HG03045 (cell line): ENCODE measurements around the gene CFAP99.
"Not testable (repeated sequence)": the region's sequence is repeated elsewhere in the genome, so short reads cannot be mapped to it uniquely, and the experiment has no call there.

Experiments
- ATAC-seq: cut with Tn5 transposase; IDR thresholded peaks from one replicate; pipeline ENCODE4 v1.9.1; 2021; ENCODE audit warnings: mild to moderate bottlenecking, moderate library complexity; ENCODE audit not compliant: unreplicated experiment

Gene CFAP99

DNA sequence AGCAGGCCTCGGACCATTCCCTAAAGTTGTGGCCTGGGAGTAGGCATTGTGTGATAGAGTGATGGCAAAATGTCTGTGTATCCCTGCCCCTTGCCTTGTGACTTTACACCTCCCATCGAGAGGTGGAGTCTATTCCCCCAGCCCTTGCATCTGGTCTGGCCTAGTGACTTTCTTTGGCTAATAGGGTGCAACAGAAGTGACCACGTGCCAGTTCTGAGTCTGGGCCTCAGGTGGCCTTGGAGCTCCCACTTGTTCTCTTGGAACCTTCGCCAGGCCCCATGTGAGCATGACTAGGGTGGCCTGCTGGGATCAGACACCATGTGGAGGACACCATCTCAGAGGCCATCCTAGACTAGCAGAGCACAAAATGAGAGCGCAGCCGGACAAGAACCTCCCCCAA lies 46.3 kb downstream of the CFAP99 start:
- no peak for ATAC-seq

DNA sequence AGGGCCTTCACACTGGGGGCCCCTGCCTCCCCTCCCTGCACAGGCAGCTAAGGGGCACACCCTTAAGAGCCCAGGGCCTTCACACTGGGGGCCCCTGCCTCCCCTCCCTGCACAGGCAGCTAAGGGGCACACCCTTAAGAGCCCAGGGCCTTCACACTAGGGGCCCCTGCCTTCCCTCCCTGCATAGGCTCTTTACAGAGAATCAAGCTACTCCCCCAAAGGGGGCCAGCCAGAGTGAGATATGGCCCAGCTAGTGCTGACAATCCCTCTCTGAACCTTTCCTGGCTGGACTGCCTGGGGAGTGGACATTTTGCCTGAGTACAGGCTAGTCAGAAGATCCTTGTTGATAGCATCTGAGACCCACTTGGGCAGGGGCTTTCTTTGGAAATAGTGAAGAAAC lies 46.8 kb downstream of the CFAP99 start:
- ATAC-seq = not testable (repeated sequence)

DNA sequence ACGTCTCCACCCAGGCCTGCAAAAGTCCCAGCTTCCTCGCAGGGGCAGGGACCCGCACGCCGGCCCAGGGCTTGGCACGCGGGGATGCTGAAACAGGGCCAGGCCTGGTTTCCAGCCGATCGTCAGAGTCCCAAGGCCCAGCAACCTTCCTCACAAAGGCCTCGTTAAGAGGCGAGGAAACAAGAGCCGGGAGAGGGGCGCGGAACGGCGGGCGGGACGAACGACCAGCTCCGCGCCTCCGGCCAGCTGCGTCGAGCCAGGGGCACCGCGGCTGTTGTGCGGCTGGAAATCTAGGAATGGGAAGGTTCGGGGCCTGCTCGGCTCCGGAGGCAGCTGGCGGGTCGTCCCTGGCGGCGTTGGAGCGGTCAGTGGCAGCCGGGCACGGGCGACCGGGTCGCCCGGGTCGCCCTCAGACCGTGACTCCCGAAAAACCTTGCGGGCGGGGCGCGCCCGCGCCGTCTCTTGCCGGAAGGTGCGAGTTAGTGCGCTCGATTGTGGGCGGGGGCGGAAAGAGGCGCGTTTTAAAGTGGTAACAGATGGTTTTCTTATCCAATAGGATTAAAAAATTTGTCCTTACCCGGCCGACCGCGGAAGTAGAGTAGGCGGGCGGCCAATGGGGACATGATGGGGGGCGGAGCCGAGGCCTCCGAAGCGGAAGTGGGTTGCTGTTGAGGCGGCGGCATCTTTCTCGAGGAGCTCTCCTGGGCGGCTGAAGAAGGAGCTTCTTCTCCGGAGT lies 49.9 kb downstream of the CFAP99 start, which contains the start of gene RNF4:
TSS of gene RNF4 (plus strand) at position 651 of the 736 bp plus-strand sequence. CDS start 21,388 bp downstream, outside the sequence.
- ATAC-seq = peak; percentile 73

DNA sequence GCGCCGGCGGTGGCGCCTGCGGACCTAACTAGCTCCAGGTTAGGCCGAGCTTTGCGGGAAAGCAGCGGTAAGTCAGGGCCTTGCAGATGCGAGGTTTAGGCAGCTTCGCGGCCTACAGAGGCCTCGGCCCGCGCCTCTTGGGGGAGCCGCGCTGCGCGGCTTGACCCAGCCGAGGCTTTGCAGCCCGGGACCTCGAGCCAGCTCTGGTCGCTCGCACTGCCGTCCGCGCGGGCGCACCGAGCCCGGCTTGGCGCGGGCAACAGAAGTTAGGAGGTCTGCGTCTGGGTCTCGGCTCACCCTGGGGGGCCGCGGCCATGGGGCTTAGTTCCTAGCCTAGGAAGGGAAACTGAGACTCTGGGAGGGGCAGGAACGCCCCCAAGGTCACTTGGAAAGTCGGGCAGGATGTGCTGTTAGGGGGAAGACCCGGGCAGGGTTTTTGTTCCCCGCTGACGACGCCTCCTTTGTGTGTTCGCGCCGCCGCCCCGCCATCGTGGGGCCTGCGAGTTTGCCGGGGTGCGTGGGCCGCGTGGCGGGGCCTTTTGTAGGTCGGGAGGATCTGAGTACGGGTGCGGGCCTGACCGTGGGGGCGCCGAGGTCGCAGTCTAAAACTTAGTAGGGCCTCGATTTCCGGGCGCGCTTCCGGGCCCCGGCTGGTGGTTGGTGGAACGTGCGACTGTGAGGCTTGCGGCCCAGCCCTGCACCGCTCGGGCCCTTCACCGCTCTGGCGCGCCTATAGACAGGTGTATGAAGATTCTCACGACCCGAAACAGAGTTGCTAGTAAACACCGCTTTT lies 50.6 kb downstream of the CFAP99 start:
- ATAC-seq = peak; percentile 49

DNA sequence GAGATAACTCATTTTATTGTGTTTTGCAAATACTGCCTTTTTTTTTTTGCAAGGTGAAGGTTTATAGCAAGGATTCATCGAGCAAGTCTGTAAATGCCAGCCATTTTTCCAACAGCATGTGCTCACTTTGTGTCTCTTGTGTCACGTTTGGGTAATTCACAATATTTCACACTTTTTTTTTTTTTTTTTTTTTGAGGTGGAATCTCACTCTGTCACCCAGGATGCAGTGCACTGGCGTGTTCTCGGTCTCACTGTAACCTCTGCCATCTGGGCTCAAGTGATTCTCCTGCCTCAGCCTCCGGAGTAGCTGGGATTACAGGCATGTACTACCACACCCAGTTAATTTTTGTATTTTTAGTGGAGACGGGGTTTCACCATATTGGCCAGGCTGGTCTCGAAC lies 52.0 kb downstream of the CFAP99 start:
- no peak for ATAC-seq

DNA sequence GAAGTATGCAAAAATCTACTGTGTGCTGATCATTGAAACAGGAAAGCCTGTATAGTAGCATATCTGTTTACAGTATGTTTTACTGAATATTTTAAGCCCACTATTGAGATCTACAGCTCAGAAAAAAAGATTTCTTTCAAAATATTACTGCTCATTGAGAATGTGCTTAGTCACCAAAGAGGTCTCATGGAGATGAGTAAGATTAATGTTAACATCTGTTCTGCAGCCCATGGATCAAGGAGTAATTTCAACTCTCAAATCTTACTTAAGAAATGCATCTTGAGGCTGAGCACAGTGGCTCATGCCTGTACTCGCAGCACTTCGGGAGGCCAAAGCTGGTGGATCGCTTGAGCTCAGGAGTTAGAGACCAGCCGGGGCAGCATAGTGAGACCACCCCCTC lies 53.4 kb downstream of the CFAP99 start:
- ATAC-seq = no peak

DNA sequence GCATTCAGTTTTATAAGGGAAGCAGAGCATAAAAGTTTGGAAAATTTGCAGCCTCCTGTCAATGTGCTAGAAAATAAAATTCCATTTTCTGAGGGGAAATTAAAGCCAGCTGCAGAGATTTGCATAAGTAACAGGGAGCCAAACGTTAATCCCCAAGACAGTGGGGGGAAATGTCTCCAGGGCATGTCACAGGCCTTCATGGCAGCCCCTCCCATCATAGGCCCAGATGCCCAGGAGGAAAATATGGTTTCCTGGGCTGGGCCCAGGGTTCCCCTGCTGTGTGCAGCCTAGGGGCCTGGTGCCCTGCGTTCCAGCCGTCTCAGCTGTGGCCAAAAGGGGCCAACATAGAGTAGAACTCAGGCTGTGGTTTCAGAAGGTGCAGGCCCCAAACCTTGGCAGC lies 59.5 kb downstream of the CFAP99 start:
- ATAC-seq = no peak

DNA sequence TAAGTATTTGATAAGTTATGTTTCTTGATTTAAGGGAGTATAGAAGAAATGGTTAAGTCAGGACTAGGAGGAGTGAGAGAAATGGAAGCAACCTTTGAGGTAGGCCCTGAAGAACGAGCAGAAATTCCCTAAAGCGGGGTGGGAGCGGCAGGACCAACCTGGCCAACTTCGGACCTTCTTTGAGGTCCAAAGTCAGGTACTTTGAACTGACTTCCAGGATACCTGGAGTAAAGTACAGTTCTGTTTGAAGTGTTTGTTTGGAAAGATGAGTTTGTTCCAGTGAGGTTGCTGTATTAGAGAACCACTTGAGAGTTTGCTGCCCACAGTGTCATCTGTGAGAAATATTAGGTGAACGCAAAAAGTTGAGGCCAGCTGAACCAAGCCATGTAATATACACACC lies 61.9 kb downstream of the CFAP99 start:
- no peak for ATAC-seq

DNA sequence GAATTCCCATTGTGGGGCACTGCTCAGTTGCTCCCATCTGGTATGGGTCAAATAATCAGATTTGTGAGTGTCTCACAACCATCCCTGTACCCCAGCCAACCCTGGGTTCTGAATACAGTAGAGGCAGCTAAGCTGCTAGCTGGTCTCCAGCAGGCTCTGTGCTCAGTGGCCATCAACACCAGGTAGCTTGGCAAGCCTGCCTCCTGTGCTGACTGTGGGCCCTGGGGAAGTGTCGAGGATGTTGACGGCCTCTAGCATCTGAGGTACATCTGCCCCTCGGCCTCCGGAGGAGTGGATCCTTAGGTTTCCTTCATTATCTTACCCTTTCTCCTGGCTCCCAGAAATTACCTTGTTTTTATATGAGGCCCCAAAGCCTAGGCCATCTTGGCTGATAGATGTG lies 63.4 kb downstream of the CFAP99 start:
- no peak for ATAC-seq

DNA sequence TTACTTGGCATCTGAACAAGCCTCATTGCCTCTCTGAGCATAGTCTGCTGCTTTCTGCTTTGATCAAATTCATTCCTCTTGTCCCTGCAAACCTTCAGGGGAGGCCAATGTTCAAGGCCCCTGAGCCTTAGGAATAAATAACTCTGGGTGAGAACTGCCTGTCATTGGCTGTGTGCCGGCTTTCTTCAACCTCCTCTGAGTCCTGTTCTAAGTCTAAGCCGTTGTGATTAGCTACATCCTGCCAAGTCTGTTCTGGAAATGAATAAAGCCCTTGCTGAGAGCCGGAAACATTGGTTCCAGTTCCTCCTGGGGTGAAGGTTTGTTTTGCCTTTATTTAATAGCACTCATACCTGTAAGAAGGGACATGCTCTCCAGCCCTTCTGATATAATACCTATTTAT lies 63.9 kb downstream of the CFAP99 start:
- ATAC-seq = no peak

DNA sequence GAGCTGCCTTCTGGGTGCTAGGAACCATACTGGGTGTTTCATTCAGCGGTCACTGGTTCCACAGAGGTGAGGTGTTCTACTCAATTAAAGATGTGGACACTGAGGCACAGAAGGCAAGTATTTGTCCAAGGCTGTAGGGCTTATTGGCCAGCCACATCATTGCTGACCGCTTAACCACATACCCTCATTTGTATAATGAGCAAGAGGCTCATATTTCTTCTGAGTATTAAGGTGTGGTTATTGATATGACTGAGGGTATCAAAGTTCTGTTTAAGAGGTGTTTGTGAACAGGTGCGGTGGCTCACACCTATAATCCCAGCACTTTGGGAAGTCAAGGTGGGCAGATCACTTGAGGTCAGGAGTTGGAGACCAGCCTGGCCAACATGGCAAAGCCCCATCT lies 64.5 kb downstream of the CFAP99 start:
- ATAC-seq = no peak

DNA sequence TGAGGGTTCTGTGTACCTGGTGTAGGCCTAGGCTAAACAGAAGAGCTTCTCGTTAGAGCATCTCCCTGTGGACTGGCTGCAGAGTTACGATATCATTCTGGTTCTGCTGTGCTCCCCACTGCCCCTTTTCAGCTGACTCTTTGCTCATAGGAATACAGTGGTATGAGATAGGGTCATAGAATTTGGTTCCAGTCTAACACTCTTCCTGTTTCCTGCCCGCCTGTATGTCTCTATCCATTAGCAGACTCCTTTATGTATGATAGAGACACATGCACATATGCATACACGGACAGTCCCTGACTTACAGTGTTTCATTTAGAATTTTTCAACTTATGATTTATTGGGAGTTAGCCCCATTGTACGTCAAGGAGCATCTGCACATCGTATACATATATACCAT lies 65.4 kb downstream of the CFAP99 start:
- no peak for ATAC-seq

DNA sequence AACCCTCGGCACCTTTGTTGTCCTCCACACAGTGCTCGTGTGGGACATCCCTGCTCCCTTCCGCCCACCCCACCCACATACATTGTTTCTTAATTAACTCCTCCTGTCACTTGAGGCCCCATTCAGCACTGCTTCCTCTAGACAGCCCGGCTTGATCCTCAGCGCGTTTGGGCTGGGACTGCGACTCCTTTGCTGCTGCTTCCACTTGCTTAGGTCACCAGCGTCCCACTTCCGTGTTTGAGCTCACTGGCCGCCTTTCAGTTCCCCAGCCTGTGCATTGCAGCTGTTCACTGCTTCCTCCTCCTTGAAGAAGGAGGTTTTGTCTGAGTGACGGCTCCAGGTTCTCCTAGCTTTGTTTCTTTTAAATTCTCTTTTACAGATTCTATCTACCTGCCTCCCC lies 66.2 kb downstream of the CFAP99 start:
- peak; percentile 63 for ATAC-seq

DNA sequence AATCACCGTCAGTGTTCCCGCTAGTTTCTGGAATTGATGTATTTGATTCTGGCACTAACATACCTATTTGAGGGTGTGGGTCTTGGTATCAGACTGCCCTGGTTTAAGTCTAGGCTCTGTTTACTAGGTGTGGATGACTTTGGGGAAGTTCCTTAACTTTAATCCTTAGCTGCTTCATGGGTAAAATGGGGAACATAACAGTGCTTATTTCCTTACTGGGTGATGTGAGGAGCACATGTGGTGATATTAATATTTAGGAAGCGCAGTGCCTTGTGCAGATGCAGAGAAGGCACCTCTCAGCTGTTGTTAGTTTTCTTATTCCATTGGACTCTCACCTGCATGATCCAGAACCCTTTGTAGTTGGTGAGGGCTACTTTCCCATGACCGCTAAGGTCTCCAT lies 67.2 kb downstream of the CFAP99 start:
- ATAC-seq = no peak

DNA sequence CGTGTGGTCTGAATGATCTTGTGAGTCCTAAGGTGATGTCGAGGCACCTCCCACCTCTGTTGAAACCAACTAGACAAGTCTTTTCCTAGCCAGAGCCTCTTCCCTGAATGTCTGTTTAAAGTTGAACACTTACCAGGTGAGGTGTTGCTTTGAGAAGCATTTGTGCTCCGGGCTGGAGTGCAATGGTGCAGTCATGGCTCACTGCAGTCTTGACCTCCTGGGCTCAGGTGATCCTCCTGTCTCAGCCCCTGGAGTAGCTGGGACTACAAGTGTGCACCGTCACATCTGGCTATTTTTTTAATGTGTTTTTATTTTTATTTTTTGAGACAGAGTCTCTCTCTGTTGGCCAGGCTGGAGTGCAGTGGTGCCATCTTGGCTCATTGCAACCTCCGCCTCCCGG lies 68.2 kb downstream of the CFAP99 start:
- no peak for ATAC-seq

DNA sequence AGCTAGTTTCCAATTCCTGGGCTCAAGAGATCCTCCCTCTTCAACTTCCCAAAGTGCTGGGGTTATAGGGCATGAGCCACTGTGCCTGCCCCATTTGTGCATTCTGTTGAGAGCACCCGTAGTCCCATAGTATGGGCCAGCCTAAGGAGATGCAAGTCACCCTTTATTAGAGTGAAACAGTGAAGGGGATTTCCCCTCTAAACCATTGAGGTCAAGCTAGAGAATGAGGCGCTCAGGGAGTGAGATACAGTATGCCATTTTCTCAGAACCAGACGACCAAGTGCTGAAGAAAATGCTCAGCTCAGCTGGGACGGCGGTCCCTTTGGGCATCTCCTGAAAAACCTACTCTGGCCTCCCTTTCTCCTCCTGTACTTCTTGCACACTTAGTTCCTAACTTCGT lies 68.9 kb downstream of the CFAP99 start:
- peak; percentile 56 for ATAC-seq

DNA sequence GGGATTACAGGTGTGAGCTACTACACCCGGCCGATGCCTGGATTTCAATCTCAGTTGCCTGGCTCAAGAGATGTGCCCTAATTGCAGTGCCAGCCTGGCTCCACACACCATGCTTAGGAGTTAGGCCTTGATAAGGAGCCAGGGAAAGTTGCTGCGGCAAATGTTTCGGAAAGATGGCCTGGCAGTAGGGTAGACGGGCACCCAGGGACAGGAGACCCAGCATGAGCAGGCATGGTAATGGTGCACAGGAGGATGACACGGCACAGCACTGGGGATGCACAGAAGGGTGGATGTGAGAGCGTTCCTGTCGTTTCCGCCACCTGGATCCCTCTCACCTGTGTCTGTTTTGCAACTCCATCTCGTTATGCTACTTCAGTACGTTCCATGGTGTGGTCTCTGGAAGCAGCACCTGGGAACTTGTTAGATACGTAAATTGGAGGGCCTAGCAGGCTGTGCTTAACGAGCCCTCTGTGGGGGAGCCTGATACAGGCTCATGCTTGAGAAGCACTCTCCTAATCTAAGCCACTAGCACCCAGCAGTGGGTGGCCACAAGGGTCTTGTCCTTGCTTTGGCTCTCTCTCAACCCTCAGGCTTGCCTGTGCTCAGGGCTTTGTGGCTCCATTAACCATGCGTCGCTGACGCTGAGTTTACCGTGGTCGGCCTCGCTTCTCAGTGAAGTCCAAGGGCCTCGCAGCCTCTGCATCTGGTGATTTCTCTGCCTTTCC lies 70.5 kb downstream of the CFAP99 start:
- no peak for ATAC-seq

DNA sequence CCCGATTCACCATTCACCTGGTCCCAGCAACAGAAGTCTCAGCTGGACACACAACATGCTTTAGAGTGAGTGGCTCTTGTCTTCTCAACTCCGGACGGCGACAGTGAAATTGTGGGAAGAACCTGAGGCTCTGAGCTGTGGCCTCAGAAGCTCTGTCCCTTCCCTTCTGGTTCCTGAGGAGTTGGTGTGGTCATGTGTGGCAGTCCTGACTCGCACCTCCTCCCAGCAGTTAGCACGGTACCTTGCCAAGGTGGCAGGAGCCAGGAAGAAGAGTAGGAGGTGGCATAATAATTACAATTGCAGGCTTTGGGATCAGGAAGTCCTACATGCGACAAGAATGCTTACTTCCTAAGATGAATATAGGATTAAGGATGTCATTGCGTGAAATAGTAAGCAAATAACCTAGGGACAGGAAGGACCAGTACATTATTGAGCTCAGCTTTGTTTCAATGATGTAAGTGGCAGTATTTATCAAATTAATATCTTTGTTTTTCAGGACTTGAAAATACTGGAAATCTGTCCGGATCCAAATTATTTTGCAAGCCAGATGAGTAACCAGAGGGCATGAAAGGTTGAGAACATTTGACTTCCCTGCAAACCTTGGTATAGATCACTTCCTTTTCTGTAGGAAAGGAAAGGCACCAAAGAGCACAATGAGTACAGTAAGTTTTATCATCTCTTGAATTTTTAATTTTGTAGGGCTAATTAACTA lies 71.2 kb downstream of the CFAP99 start:
- ATAC-seq = no peak

DNA sequence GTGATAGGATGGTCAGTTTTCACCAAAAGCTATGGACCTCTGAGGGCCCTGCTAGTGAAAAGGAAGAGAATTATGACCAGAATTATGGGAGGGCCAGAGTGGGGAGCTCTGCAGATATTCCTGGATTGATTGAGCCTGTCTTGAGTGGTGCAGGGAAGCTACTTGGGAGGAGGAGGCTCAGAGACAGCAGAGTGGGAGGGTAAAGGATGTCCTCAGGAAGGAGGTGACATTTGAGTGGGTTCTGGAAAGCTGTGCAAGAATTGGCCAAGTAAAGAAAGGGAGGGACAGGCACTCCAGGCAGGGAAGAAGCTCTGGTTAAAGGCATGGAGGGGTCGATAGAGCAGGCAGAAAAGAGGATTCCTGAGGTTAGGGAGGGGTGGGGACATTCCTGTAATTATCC lies 74.2 kb downstream of the CFAP99 start:
- no peak for ATAC-seq

DNA sequence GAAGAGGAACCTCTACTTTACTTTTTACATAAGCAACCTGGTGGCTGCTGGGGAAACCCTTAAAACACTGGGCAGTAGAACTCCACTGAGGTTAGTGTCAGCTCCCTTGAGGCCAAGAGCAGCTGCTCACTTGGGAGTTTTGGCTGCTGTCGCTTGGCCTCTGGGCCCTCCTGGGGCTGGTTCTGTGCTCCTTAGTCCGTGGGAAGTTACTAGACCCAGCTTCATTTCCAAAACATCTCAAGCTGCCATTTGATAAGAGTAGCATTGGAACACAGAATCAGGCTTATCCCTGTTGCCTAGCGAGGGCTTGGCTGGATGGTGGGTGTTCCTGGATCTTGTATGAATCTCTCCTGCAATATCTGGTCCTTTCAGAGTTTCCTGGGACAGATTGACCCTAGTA lies 76.2 kb downstream of the CFAP99 start:
- no peak for ATAC-seq

DNA sequence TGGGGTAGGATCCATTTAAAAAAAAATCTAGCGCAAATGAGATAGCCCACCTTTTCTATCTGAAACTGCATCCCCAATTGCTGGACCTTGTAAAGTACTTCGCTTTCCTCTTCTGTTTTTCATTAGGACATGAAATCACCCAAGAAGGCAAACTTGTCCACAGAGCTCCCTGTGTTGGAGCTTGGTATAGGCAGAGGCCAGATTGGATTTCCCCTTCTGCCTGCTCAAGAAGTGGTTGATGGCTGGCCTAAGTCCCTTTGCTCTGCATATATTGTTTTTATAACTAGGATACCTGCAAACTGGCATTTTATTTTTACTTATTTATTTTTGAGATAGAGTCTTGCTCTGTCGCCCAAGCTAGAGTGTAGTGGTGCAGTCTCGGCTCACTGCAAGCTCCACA lies 78.6 kb downstream of the CFAP99 start:
- no peak for ATAC-seq
